Ramos (cell line): ENCODE measurements around the gene CFHR1.
"Not testable (repeated sequence)": the region's sequence is repeated elsewhere in the genome, so short reads cannot be mapped to it uniquely, and the experiment has no call there.

Experiments used
- in situ Hi-C: fragments of 300-500 bp; cut with MboI; formaldehyde crosslinking; loops from one replicate; pipeline ENCODE4 v1.14.3; 2022; ENCODE audit warnings: low sequenced_read_pairs; ENCODE audit not compliant: unreplicated experiment

CFHR1 gene

GRCh38 chr1:196819531-196819930, at the start of gene CFHR1:
Gene CFHR1 (plus strand): TSS chr1:196819731. CDS start chr1:196819845, 114 bp downstream.
- in situ Hi-C loops, result not testable (repeated sequence)

- in situ Hi-C loops, result not testable (repeated sequence)
Observed at GRCh38 chr1:196769823-196770222, 49.7 kb upstream of the CFHR1 start.

GRCh38 chr1:196773713-196774112, 45.8 kb upstream of the CFHR1 start:
- in situ Hi-C loops, result no loop called here

- in situ Hi-C loops, result no loop called here
Observed at GRCh38 chr1:196774175-196774574, 45.4 kb upstream of the CFHR1 start.

GRCh38 chr1:196774603-196775002, 44.9 kb upstream of the CFHR1 start, which contains the start of gene CFHR3:
Gene CFHR3 (plus strand): TSS chr1:196774840. CDS start chr1:196774887, 47 bp downstream.
- in situ Hi-C loops, result no loop called here

GRCh38 chr1:196777603-196778002, 41.9 kb upstream of the CFHR1 start:
- in situ Hi-C loops, result no loop called here

GRCh38 chr1:196779093-196779492, 40.4 kb upstream of the CFHR1 start:
- in situ Hi-C loops, result no loop called here

GRCh38 chr1:196791252-196791651, 28.3 kb upstream of the CFHR1 start:
- in situ Hi-C loops, result not testable (repeated sequence)

- in situ Hi-C loops, result not testable (repeated sequence)
Observed at GRCh38 chr1:196794103-196794502, 25.4 kb upstream of the CFHR1 start.

- in situ Hi-C loops, result no loop called here
Observed at GRCh38 chr1:196797891-196798290, 21.6 kb upstream of the CFHR1 start.

- in situ Hi-C loops, result not testable (repeated sequence)
Observed at GRCh38 chr1:196801920-196802319, 17.6 kb upstream of the CFHR1 start.

GRCh38 chr1:196808529-196809235, 10.8 kb upstream of the CFHR1 start:
- in situ Hi-C loops, result no loop called here

GRCh38 chr1:196817442-196817841, 2.1 kb upstream of the CFHR1 start:
- in situ Hi-C loops, result not testable (repeated sequence)

GRCh38 chr1:196827860-196828259, 8.3 kb downstream of the CFHR1 start:
- in situ Hi-C loops, result not testable (repeated sequence)

- in situ Hi-C loops, result not testable (repeated sequence)
Observed at GRCh38 chr1:196849613-196850492, 30.3 kb downstream of the CFHR1 start.

GRCh38 chr1:196856053-196856452, 36.5 kb downstream of the CFHR1 start:
- in situ Hi-C loops, result no loop called here

- in situ Hi-C loops, result no loop called here
Observed at GRCh38 chr1:196857188-196857587, 37.7 kb downstream of the CFHR1 start.

GRCh38 chr1:196858811-196859210, 39.3 kb downstream of the CFHR1 start:
- in situ Hi-C loops, result no loop called here

GRCh38 chr1:196860323-196860884, 40.9 kb downstream of the CFHR1 start:
- in situ Hi-C loops, result no loop called here

- in situ Hi-C loops, result no loop called here
Observed at GRCh38 chr1:196861429-196861828, 41.9 kb downstream of the CFHR1 start.

GRCh38 chr1:196866974-196867373, 47.4 kb downstream of the CFHR1 start:
- in situ Hi-C loops, result no loop called here
